HG03159 (cell line): ENCODE results near the gene CYP1A1.

Experiments
- ATAC-seq: cut with Tn5 transposase; IDR thresholded peaks from one replicate; pipeline ENCODE4 v1.9.1; 2021; ENCODE audit warnings: mild to moderate bottlenecking, moderate library complexity; ENCODE audit not compliant: unreplicated experiment

Gene CYP1A1, protein sequence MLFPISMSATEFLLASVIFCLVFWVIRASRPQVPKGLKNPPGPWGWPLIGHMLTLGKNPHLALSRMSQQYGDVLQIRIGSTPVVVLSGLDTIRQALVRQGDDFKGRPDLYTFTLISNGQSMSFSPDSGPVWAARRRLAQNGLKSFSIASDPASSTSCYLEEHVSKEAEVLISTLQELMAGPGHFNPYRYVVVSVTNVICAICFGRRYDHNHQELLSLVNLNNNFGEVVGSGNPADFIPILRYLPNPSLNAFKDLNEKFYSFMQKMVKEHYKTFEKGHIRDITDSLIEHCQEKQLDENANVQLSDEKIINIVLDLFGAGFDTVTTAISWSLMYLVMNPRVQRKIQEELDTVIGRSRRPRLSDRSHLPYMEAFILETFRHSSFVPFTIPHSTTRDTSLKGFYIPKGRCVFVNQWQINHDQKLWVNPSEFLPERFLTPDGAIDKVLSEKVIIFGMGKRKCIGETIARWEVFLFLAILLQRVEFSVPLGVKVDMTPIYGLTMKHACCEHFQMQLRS

GRCh38 chr15:74725225-74725774, at the start of gene CYP1A1:
Gene CYP1A1, minus strand, starts transcription at chr15:74725528. Its CDS starts 2,431 bp downstream, at chr15:74723097.
- no peak for ATAC-seq

- no peak for ATAC-seq
These were observed 48.5 kb upstream of the CYP1A1 start for GRCh38 chr15:74773731-74774252.

- no peak for ATAC-seq
These were observed 48.0 kb upstream of the CYP1A1 start for GRCh38 chr15:74773329-74773728.

GRCh38 chr15:74770211-74770903, 45.0 kb upstream of the CYP1A1 start:
- ATAC-seq: no peak

DNA sequence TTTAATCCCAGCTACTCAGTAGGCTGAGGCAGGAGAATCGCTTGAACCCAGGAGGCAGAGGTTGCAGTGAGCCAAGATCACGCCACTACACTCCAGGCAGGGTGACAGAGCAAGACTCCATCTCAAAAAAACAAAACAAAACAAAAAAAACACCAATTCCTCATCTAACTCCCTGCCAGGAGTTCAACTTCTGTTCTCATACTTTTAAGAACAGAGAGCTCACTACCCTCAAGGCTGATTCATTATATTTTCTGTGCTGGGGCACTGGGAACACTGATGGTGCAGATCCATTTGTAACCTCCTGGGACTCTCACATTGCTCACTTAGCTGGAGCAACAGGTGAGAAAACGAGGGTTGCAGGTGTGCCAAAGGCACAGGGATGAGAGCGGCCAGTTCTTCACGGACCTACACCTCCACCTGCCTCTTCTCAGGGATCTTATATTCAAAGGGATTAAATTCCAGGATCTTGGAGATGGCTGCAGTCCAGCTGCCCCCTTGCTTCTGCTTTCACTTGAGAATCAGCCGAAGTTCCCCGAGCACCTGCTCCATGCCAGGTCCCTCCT, 44.2 kb upstream of the CYP1A1 start:
- ATAC-seq: no peak

- ATAC-seq: no peak
These were observed 43.5 kb upstream of the CYP1A1 start for GRCh38 chr15:74768771-74769342.

DNA sequence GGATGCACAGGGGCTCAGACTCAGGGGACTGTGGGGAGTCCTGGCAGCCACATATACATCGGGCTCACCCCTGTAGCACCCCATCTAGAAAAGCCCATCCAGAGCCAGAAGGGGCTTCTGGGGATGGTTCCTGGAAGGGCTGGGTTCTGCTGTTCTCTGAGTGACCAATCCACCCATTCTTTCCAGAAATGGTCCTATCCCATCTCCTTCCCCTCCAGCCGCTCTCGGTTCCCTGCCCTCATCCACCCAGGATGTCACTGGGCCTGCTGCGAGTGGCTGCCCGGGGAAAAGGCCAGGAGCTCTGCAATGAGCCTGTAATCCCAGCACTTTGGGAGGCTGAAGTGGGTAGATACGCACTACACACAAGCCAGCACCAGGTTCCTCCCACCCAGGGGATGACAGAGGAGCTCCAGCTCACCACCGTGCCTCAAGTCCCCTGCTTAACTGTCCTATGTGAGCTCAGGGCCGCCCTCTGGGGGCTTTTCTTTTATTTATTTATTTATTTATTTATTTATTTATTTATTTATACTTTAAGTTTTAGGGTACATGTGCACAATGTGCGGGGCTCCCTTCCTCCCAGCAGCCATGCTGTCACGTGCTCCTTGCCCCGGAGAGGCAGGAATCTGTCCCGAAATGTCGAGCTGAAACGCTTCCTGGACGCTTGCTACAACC, 42.9 kb upstream of the CYP1A1 start:
- no peak for ATAC-seq

GRCh38 chr15:74767167-74768098, 42.1 kb upstream of the CYP1A1 start:
- ATAC-seq: no peak

GRCh38 chr15:74763416-74763815, 38.1 kb upstream of the CYP1A1 start:
- no peak for ATAC-seq

- no peak for ATAC-seq
These were observed 37.4 kb upstream of the CYP1A1 start for GRCh38 chr15:74762791-74763150.

- ATAC-seq: no peak
These were observed 33.4 kb upstream of the CYP1A1 start for GRCh38 chr15:74758736-74759135.

- ATAC-seq: no peak
These were observed 29.4 kb upstream of the CYP1A1 start for GRCh38 chr15:74754593-74755215.

GRCh38 chr15:74752531-74752930, 27.2 kb upstream of the CYP1A1 start:
- no peak for ATAC-seq

DNA sequence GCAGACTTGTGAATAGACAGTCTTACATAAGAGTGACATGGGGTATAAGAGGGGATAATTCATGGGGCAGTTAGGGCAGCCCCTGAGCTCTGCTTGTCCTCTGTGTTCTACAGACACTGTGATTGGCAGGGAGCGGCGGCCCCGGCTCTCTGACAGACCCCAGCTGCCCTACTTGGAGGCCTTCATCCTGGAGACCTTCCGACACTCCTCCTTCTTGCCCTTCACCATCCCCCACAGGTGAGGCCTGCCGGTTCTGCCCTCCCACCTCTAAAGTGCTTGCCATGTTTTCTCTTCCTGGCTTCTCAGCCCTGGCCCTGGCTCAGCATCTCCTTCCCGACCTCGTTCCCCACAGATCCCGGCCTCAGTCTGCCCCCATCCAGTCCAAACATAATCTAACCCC, 26.7 kb upstream of the CYP1A1 start:
- no peak for ATAC-seq

DNA sequence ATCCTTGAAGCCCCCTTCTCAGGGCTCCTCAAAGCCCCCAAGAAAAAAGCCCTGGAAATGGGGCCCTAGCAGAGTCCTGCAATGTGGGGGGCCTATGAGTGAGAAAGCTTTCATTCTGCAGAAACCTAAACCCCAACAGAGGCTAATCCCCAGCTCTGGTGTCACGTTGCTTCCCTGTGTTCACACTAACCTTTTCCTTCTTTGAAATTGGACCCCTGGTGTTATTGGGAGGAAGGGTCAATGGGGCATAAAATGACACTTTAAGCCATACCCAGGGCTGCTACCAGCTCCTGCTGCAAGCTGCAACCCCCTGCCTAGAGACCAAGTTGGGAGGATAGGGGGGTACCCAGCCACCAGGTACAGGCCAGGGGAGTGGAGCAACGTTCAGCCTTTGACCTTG, 25.4 kb upstream of the CYP1A1 start:
- no peak for ATAC-seq

DNA sequence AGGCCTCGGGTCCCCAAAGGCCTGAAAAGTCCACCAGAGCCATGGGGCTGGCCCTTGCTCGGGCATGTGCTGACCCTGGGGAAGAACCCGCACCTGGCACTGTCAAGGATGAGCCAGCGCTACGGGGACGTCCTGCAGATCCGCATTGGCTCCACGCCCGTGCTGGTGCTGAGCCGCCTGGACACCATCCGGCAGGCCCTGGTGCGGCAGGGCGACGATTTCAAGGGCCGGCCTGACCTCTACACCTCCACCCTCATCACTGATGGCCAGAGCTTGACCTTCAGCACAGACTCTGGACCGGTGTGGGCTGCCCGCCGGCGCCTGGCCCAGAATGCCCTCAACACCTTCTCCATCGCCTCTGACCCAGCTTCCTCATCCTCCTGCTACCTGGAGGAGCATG, 24.5 kb upstream of the CYP1A1 start:
- ATAC-seq: no peak

GRCh38 chr15:74748322-74748946, 23.1 kb upstream of the CYP1A1 start, which contains the start of gene CYP1A2:
Gene CYP1A2, plus strand, starts transcription at chr15:74748845. Its CDS starts 894 bp downstream, at chr15:74749739.
- no peak for ATAC-seq

DNA sequence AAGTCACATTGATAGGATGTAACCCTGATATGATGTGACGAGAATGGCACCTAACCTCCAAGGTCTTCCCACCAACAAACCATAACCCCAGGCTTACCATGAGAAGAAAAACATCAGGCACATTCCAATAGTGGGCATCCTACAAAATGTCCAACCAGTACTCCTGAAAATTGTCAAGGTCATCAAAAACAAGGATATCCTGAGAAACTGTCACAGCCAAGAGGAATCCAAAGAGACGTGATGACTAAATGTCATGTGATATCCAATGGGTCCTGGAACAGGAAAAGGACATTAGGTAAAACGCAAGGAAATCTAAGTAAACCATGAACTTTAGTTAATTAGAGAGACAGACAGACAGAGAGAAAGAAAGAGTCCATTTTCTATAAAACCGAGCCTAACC, 21.1 kb upstream of the CYP1A1 start:
- ATAC-seq: no peak
